GM12892 (cell line): Measurements from ENCODE around the gene CENPC.

Experiments used
- POLR2AphosphoS5 ChIP-seq: IDR thresholded peaks from 2 replicates; pipeline ENCODE4 v1.6.1; 2011; ENCODE audit warnings: low read depth, low read length, control low read depth
- TAF1 ChIP-seq: IDR thresholded peaks from 2 replicates; pipeline ENCODE4 v1.6.1; 2011; ENCODE audit warnings: low read depth, mild to moderate bottlenecking, control low read depth, low read length, borderline replicate concordance

- TF ChIP-seq TAF1, result no peak
- no peak for TF ChIP-seq POLR2AphosphoS5
These were observed 79.6 kb downstream of the CENPC start for GRCh38 chr4:67465763-67466052.
